Uterus (tissue), 4 donors: ENCODE data around the gene PTGIS. TPM values are rescaled to one million over a fixed set of nuclear protein-coding genes. Genes with fewer than 3 reads are reported as not detected.

ENCODE experiments used
- DNase-seq, 2 donors: peaks; one replicate each; pipeline ENCODE4 v3.0.0-alpha.2; 2019 to 2020
- H3K27ac ChIP-seq, 2 donors: fragments of 200-600 bp; sonication (generic); 1 replicate in 1 of 2; 2 replicates in 1 of 2; pipeline ENCODE4 v1.5.1; 2016 to 2018
- H3K27me3 ChIP-seq, 2 donors: fragments of 200-600 bp; sonication (generic); one replicate each; pipeline ENCODE4 v1.5.1; 2018 to 2019; ENCODE audit warnings: control low read depth in 1 of 2
- H3K36me3 ChIP-seq, 2 donors: fragments of 200-600 bp; sonication (generic); one replicate each; pipeline ENCODE4 v1.5.1; 2019; ENCODE audit warnings: control low read depth in 1 of 2
- H3K4me1 ChIP-seq, 2 donors: fragments of 200-600 bp; sonication (generic); one replicate each; pipeline ENCODE4 v1.5.1; 2018 to 2019; ENCODE audit warnings: control low read depth in 1 of 2
- H3K4me3 ChIP-seq, 2 donors: fragments of 200-600 bp; sonication (generic); 1 replicate in 1 of 2; 2 replicates in 1 of 2; pipeline ENCODE4 v1.5.1; 2018 to 2019; ENCODE audit warnings: mild to moderate bottlenecking in 1 of 2
- H3K9me3 ChIP-seq, 2 donors: fragments of 200-600 bp; sonication (generic); one replicate each; pipeline ENCODE4 v1.5.1; 2019; ENCODE audit warnings: control low read depth in 1 of 2
- POLR2A ChIP-seq, 2 donors: fragments of 450-650 bp; IDR thresholded peaks; one replicate each; pipeline ENCODE4 v1.6.1; 2016; ENCODE audit warnings: antibody characterized with exemption in 2 of 2, mild to moderate bottlenecking in 1 of 2, moderate library complexity in 1 of 2
- intact Hi-C: fragments of 100-400 bp; cut with DNase I; formaldehyde crosslinking; loops from one replicate; pipeline ENCODE4 v1.15.1; 2023; ENCODE audit warnings: low total_unique reads
- total RNA-seq, 4 donors: library from RNA; depleted of rRNA in 3 of 4; stranded (reverse); fragments of >200 nt in 3 of 4; gene quantifications; one replicate each; pipeline versions ENCODE4 v1.1.0 to v1.2.4, GENCODE V29; 2014 to 2023
- TF ChIP-seq, protein P1 (sequence below), 4 experiments: fragments of 200-600 bp in 2 of 4; fragments of 450-650 bp in 2 of 4; sonication (generic) in 2 of 4; IDR thresholded peaks; one replicate each; pipeline ENCODE4 v1.5.1; 2016 to 2019; ENCODE audit warnings: antibody characterized with exemption in 4 of 4, mild to moderate bottlenecking in 2 of 4, moderate library complexity in 1 of 4
- donor health status: DM: yes; HTN: yes; CAD: no.

Gene PTGIS
- total RNA-seq, 4 donors from 2014 or later = 64.7 to 460 (median 140) TPM

DNA sequence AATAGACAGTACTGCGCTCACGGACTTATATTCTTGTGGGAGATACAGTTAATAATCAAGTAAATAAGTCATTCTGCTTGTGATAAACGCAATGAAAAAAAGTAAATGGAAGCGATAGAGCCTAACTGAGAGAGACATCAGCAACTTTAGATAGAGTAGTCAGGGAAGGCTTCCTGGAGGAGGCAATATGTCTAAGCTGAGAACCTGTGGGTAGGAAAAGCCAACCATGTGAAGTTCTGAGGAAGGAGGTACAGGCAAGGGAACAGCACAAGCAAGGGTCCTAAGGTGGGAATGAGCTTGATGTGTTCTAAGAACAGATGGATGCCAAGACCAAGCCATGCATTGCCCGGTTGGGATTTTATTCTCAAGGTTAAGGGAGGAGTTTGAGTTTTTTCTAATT is 78.2 kb downstream of the PTGIS start:
- Histone ChIP-seq H3K27ac (no peak overlapping the region), H3K4me3 (no peak overlapping the region), H3K36me3 (no peaks in the 10 kb centered on the region), H3K4me1 (no peaks in the 10 kb centered on the region), H3K9me3 (no peaks in the 10 kb centered on the region), H3K27me3 (no peaks in the 10 kb centered on the region)
- TF ChIP-seq, protein P1, sequence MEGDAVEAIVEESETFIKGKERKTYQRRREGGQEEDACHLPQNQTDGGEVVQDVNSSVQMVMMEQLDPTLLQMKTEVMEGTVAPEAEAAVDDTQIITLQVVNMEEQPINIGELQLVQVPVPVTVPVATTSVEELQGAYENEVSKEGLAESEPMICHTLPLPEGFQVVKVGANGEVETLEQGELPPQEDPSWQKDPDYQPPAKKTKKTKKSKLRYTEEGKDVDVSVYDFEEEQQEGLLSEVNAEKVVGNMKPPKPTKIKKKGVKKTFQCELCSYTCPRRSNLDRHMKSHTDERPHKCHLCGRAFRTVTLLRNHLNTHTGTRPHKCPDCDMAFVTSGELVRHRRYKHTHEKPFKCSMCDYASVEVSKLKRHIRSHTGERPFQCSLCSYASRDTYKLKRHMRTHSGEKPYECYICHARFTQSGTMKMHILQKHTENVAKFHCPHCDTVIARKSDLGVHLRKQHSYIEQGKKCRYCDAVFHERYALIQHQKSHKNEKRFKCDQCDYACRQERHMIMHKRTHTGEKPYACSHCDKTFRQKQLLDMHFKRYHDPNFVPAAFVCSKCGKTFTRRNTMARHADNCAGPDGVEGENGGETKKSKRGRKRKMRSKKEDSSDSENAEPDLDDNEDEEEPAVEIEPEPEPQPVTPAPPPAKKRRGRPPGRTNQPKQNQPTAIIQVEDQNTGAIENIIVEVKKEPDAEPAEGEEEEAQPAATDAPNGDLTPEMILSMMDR (IDR thresholded peaks at IDR 0.05) = no peak
- TF ChIP-seq POLR2A (IDR thresholded peaks at IDR 0.05) = no peak
- DNase-seq = no peak
- intact Hi-C loops = no loop called here

DNA sequence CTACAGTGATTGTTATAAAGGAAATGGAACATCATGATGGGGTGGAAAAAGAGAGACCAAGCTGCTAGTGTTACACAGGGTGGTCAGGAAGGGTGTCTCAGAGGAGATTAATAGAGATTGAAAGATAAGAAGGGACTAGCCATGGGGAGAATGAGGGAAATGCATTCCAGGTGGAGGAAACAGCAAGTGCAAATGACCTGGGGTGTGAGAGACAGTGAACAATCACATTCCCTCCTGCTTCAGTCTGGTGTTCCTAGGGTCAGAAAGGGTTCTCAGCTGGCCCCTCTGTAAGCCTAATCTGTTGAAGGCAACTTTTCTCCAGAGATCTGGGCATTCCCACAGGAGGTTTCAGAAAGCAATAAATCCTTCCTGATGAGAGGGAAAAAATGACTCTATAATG is 81.9 kb downstream of the PTGIS start:
- TF ChIP-seq, protein P1 (IDR thresholded peaks at IDR 0.05) = no peak
- TF ChIP-seq POLR2A (IDR thresholded peaks at IDR 0.05) = no peak
- Histone ChIP-seq H3K9me3 (no peaks in the 10 kb centered on the region), H3K4me3 (no peak overlapping the region), H3K27ac (no peak overlapping the region), H3K36me3 (no peaks in the 10 kb centered on the region), H3K27me3 (no peaks in the 10 kb centered on the region), H3K4me1 (peaks cover 0 to 3% of the 10 kb centered on the region in 2 donors)
- no peak for DNase-seq
- intact Hi-C loops = no loop called here

DNA sequence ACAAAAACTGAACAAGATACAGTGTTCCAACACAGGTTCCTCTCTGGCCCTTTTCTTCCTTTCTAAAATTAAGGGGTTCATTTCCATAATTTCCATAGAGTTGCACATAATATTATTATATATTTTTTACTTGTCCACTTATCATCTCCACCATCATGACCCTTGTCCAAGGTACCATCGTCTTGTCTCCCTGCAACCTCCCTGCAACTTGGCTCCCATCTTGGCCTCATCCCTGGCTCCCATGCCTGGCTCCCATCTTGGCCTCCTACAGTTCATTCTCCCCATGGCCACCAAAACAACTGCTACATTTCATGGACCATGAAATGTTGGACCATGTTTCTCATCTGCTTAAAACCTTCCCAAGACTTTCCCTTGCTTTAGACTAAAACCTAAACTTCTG is 82.4 kb downstream of the PTGIS start:
- H3K27me3 ChIP-seq = no peaks in the 10 kb centered on the region
- H3K9me3 ChIP-seq = no peaks in the 10 kb centered on the region
- TF ChIP-seq POLR2A (IDR thresholded peaks at IDR 0.05) = no peak
- TF ChIP-seq, protein P1 (IDR thresholded peaks at IDR 0.05) = no peak
- no peak overlapping the region for H3K4me3 ChIP-seq
- H3K36me3 ChIP-seq = no peaks in the 10 kb centered on the region
- intact Hi-C loops = loop anchor here (2.0 kb wide), 1 partner anchor 151 kb away; no protein-coding TSS in a partner anchor
- DNase-seq = no peak
- no peak overlapping the region for H3K27ac ChIP-seq
- peaks cover 0 to 3% of the 10 kb centered on the region in 2 donors for H3K4me1 ChIP-seq

DNA sequence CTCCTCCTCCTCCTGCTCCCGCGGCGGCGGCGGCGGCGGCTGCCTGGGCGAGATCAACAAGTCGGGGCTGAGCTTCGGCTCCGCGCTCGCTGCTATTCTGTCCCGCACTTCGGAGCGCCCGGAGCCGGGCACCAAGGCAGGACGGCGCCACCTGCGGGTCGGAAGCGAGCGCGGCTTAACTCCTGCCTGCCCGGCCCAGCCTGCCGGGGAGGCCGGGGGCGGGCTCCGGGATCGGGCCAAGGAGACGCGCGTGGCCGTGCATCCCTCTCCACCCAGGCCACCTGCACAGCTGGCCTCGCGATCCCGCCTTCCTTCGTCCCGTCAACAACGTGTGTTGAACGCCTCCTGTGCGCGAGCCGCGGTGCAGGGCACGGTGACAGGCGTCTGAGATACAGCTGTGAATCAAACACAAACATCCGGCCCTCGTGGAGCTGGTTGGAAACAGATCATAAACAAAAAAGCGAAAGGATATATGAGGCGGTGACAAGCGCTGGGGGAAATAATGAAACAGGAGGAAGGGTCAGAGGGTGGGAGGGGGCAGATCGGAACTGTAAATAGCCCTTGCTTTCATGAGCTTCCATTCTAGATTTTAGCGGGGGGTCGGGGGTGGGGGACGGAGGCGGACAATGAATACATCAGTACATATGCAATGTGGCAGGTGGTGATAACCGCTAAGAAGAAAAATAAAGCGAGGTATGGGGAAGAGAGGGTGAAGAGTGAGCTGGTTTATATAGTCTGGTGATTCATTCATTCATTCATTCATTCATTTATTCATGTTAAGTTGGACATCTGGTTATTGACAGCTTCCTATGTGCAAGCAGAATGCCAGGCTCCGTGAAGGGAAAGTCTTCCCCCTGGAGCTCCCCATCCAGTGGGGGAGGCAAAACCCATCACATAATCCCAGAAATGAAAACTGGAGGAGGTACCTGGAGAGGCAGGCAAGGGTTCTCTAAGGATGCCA is 83.5 kb downstream of the PTGIS start:
- intact Hi-C loops = loop anchor here (2.0 kb wide), 1 partner anchor 150 kb away; no protein-coding TSS in a partner anchor
- Histone ChIP-seq H3K27ac (peak overlapping the region in 1 of 2 donors; percentile 84), H3K4me3 (peak overlapping the region; percentile 26 to 38), H3K4me1 (peaks cover 0 to 3% of the 10 kb centered on the region in 2 donors), H3K27me3 (no peaks in the 10 kb centered on the region), H3K36me3 (no peaks in the 10 kb centered on the region), H3K9me3 (no peaks in the 10 kb centered on the region)
- peak; percentile 79 to 83 for DNase-seq
- TF ChIP-seq, protein P1 (IDR thresholded peaks at IDR 0.05) = peak; percentile 77 to 94 (median 85)
- TF ChIP-seq POLR2A (IDR thresholded peaks at IDR 0.05) = no peak

DNA sequence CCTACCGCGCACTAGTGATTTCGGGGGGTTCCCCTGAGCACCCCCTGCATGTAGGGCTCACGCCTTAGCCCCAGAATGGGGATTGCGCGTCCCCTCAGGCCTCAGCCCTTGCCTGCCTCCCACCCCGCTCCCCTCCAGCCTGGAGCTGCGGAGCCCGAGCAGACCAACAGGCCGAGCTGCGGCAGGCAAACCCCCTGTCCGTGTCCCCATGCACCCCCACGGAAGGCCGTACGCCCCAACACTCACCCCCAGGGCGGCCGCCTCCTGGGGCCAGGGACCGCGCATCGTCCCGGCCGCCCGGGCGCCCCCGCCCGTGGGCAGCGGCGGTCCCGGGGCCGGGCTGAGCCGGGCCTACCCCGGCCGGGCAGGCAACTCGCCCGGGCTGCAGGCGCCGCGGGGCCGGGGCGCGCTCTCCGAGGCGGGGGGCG is 84.2 kb downstream of the PTGIS start:
- H3K27ac ChIP-seq = peak overlapping the region; percentile 51 to 84
- TF ChIP-seq POLR2A (IDR thresholded peaks at IDR 0.05) = no peak
- TF ChIP-seq, protein P1 (IDR thresholded peaks at IDR 0.05) = no peak
- H3K4me3 ChIP-seq = peak overlapping the region; percentile 31 to 51
- H3K9me3 ChIP-seq = no peaks in the 10 kb centered on the region
- H3K4me1 ChIP-seq = peaks cover 0 to 3% of the 10 kb centered on the region in 2 donors
- DNase-seq = no peak
- H3K27me3 ChIP-seq = no peaks in the 10 kb centered on the region
- H3K36me3 ChIP-seq = no peaks in the 10 kb centered on the region
- intact Hi-C loops = loop anchor here (2.0 kb wide), 1 partner anchor 149 kb away; no protein-coding TSS in a partner anchor
